22Rv1 (cell line): ENCODE measurements around the gene R3HDM2.

Experiments used
- ZFX ChIP-seq: fragments of 450-650 bp; IDR thresholded peaks from 2 replicates; pipeline ENCODE4 v1.6.1; 2017; ENCODE audit warnings: antibody characterized with exemption, borderline replicate concordance
- TF ChIP-seq, protein P1 (sequence below): fragments of 450-650 bp; IDR thresholded peaks from 2 replicates; pipeline ENCODE4 v1.5.1; 2017; ENCODE audit warnings: mild to moderate bottlenecking

DNA sequence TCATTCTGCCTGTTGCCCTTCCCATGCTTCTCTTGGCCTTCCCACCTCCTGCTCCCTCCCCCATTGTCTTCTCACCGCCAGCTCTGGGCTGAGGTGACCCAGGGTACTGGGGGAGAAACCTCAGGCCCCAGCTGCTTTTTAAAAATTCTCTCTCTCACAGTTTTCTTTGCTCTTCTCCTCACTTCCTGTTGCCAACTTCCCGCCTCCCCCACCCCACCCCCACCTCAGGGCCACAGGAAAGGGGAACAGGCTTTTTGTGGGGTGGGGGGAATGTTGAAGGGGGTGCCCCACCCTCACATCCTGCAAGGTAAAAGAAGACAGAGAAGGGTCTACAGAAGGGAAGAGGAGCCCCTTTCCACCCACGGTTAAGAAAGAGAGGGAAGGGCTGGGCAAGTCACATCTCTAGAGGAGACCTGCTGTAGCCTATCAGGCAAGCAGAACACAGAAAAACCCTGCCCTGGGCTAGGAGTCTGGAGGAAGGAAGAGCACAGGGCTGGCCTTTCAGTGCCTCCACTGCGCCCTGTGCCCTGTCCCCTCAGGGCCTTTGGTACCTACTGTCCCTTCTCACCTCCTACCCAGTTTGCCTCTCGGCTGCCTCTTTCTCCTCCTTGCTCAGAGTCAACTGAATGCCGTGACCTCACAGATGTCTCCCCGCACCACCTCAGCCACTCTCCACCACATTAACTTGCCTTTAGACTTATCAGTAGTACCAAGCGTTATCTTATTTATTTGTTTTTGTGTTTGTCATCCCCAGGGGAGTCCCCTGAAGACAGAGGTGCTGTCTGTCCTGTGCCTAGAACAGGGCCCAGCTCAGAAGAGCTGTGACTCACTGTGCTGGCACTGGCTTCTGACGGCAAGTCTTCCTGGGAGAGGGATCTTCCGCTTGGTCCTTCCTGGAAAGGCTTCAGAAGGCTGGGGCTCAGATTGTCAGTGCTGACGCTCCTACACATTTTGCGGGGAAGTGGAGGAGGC lies 47.2 kb upstream of the R3HDM2 start:
- TF ChIP-seq, protein P1, sequence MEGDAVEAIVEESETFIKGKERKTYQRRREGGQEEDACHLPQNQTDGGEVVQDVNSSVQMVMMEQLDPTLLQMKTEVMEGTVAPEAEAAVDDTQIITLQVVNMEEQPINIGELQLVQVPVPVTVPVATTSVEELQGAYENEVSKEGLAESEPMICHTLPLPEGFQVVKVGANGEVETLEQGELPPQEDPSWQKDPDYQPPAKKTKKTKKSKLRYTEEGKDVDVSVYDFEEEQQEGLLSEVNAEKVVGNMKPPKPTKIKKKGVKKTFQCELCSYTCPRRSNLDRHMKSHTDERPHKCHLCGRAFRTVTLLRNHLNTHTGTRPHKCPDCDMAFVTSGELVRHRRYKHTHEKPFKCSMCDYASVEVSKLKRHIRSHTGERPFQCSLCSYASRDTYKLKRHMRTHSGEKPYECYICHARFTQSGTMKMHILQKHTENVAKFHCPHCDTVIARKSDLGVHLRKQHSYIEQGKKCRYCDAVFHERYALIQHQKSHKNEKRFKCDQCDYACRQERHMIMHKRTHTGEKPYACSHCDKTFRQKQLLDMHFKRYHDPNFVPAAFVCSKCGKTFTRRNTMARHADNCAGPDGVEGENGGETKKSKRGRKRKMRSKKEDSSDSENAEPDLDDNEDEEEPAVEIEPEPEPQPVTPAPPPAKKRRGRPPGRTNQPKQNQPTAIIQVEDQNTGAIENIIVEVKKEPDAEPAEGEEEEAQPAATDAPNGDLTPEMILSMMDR, result no peak
- TF ChIP-seq ZFX, result no peak
